ENCODE measurements around the gene GAL3ST2.
"Not testable (repeated sequence)": the region's sequence is repeated elsewhere in the genome, so short reads cannot be mapped to it uniquely, and the experiment has no call there.

Gene GAL3ST2

DNA sequence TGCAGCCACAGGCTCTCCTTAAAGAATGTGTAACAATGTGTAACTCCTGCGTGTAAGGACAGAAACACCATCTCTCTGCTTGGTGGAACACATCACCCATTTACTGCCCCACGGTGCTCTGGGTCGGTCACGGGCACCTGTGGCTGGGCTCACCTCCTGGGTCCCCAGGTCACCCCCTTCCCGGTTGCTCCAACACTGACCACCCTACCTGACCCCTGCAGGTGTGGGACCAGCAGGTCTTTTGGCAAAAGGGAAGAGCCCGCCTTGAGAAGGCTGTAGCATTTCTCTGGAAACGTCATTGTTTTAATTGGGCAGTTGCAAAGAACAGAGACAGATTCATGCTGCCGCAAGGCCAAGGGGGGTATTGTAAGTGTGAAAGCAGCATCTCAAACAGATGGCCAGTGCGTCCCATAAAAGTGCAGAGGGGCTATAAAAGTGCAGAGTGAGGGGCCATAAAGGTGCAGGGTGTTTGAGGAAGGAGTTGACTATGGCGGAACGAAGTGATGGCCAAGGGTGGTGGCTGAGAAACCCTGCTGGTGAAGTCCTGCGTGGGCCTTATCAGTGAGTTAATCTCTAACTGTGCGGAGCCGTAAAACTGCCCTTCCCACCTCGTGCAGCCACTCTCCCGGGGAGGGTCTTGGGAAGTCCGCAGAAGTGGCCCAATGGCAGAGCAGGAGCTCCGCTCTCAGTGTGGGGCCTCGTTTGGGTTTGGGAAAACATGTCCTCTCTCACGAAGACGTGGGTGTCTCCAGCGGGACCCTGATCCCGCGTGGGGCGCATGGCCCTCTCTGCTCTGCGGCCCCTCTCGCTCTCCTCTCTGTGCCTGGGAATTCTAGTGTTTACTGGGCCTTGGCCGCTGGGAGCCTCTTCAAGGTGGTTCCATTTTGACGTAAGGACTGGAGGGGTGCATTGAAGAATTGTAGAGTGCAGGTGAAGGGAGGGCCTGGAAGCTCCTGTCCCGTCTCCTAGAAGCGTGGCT is 18.7 kb downstream of the GAL3ST2 start:
- DNase-seq: peak in 1 of 2 experiments; percentile 1

DNA sequence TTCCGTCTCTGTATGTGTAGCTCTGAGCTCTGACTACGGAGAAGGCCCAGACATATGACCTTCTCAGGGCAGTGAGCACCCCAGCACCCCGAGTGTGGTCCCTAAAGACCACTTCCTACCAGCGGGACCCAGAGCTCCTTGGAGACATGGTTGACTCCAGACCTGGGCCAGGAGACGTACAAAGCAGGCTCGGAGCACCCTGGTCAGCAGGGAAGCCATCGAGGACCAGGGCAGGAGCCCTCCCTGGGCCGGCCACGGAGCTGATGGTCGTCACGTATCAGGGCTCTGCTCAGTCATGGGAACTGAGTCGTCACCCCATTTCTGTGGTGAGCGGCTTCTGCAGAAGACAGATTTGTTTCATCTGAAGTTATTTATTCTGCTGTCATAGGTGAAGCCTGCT is 19.6 kb downstream of the GAL3ST2 start:
- DNase-seq: peak in 1 of 2 experiments; percentile 2

DNA sequence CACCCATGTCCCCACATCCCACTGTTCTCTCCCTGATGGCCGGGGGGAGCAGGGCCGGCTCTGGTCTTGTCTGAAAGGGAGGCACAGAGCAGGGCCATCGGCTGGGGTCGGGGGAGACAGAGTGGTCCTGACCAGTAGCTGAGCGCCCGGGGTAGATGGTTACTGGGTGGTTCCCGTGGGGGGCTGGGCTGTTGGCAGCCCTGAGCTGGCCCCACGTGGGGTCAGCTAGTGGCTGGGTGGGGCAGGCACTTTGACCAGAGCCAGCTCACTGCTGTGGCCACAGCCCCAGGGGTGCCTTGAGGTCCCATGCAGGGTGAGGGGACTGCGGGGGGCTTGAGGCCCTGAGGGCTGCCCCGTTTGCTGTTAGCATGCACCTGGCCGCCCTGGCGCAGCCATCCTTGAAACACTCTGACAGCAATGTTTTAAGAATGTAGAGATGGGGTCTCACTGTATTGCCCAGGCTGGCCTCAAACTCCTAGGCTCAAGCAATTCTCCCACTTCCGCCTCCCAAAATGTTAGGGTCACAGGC is 20.1 kb downstream of the GAL3ST2 start:
- peak in 1 of 2 experiments; percentile 2 for DNase-seq

DNA sequence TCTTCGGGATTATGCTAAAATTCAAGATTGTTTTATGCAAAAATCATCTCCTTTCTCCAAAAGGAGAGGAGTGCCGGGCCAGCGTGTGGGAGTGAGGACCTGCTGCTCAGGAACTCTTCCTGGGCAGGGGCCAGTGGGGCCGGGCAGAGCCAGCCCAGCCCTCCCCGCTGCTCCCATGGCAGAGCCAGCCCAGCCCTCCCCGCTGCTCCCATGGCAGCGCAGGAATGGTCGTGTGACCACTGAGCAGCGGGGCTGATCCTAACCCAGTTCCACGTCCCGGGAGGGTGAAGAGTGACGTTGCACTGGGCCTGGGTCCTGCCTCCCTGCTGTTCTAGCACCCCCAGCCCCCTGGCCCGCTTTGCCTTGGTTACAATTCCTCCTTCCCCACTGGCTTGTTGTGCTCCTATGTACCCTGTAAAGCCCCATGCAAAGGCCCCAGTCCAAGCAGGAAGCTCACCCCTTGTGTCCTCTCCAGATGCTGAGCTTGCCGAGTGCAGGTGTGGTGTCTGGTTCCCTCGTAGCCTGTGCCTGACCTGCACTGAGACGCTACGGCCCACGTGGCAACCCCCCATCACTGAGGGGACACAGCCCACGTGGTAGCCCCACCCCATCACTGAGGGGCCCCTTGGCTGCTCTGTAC is 20.9 kb downstream of the GAL3ST2 start:
- DNase-seq: no peak

DNA sequence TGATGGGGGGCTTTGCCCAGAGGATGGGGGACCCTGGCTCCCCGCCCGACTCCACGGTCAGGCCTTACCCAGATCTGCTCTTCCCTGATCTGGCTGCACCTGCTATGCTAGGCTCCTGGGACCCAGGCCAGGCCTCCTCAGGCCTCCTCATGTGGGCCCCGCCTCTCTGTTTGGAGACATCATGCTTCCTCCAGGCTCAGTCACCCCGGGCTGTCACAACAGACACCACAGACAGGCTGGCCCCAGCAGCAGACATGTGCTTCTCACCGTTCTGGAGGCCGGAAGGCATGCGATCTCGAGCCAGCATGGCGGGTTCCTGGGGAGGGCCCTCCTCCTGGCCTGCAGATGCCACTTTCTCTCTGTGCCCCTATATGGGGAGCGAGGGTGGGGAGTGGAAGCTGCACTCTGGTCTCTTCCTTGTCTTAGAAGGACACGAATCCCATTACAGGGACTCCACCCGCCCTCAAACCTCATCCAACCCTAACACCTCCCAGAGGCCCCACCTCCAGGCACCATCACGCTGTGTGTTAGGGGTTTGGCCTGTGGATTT is 21.5 kb downstream of the GAL3ST2 start:
- DNase-seq: peak in 1 of 2 experiments; percentile 2

DNA sequence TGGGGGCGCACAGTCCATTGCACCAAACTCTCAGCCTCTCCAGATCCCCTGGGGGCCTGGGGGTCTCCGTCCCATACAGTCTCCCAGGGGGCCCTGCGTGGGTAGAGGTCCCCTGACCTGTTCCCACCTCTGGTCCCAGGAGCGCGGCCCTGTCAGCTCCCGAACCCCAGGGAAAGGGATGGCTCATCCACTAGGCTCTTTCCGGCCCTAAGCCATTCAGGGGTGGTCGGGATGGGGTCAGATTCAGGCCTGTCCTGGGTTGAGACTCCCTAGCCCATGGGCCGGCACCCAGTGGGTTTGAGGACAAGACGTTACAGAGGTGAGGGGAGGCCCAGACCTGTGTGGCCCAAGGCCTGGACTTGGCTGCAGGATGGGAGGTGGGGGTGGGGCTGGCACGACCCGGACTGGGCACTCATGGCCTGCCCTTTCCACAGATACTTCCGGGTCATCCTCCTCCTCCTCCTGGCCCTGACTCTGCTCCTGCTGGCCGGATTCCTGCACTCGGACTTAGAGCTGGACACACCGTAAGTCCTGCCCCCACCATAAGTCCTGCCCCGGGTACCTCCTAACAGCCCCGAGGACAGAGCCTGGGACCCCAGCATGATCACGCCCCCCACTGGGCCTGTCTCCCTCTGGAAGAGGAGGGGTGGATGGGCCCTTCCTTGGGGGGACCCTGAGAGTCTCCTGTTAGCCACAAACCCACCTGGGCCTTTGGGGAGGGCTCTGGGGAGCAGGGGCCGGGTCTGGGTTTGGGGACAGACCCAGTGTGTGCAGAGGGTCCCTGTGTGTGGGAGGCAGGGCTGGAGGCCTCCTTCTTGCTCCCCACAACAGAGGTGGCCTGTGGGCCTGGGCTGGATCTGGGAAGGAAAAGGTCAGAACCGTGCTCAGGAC is 22.3 kb downstream of the GAL3ST2 start:
- peak in 1 of 2 experiments; percentile 2 for DNase-seq

DNA sequence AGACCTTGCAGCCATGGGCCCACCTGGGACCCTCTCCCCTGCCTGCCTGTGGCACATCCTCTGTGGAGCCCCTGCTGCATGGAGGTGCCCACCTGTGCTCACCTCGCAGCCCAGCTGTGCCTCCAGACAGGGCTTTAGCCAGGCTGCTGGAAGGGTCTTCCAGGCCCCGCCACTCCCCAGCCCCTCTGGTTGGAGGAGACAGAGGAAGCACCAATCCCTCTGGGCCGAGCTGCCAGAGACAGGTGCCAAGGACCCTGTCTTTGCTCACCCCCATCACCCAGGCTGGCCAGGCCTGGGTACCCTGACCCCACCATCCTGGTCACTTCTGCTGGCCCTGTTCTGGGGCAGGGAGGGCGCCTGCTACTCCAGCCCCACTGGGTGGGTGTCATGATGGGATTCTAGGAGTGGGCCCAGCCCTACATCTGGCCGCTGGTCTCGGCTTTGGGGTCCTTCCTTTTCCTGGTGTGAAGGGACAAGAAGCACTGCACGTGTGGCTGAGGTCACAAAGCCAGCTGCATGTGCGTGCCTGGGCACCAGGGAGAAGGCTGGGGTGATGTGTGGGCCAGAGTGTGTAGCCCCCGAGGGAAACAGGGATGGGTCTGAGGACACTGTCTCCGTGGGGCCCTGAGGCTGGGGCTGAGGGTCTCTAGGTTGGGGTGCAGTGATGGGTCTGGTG is 23.0 kb downstream of the GAL3ST2 start:
- peak in 1 of 2 experiments; percentile 2 for DNase-seq

DNA sequence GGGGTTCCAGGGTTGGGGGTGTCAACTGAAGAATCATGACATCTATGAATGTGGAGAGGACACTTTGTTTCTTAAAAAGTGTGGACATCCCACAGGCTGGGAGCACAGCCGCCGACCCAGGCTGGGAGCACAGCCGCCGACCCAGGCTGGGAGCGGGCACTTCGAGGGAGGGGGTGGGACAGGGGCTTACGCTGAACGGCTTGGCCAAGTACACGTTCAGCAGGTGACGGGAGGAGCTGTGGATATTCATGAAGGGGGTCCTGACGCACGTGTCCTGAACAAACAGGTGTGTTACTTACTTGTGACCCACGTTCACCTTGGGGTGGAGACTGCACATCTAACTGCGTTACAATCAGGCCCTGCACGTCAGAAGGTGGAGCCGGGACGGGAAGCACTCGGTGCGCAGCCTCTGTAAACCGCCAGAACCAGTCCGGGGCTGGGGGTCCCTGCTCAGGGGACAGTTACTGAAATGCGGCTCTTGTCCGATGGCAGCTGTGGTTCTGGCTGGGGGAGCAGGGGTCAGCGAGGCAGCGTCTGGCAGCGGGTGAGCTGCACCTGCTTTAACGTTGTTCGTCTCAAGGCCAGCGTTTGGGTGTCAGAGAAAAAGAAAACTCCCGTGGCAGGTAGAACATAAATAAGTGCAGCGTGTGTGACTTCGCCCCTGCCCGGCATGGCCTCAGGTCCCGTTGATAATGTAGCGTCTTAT is 23.7 kb downstream of the GAL3ST2 start:
- DNase-seq: peak in 1 of 2 experiments; percentile 2

DNA sequence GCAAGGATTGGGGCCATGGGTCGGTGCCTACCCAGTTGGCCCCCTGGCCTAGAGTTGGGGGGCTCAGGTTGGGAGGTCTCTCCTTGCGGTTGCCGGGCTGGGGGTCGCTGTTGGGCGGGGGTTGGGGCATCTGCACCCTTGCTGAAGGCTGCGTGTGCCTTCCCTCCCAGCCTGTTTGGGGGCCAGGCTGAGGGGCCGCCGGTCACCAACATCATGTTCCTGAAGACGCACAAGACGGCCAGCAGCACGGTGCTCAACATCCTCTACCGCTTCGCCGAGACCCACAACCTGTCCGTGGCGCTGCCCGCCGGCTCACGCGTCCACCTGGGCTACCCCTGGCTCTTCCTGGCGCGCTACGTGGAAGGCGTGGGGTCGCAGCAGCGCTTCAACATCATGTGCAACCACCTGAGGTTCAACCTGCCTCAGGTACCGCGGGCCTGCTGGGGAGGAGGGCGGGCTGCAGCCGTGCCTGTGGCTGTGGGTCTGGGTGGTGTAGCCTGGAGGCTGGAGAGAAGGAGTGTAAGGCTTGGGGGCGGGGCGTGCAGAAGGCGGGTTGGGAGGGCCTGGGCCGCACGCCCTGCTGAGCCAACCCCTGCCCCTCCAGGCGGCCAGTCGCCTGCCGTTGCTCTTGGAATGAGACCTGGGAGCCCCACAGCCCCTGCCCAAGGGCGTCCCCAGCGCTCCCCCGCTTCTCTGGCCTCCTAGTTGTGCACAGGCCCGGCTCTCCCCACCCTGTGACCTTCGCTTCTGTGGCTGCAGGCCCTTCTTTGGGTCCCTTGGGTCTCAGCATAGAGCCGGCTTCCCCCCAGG is 25.2 kb downstream of the GAL3ST2 start:
- peak in 1 of 2 experiments; percentile 1 for DNase-seq

DNA sequence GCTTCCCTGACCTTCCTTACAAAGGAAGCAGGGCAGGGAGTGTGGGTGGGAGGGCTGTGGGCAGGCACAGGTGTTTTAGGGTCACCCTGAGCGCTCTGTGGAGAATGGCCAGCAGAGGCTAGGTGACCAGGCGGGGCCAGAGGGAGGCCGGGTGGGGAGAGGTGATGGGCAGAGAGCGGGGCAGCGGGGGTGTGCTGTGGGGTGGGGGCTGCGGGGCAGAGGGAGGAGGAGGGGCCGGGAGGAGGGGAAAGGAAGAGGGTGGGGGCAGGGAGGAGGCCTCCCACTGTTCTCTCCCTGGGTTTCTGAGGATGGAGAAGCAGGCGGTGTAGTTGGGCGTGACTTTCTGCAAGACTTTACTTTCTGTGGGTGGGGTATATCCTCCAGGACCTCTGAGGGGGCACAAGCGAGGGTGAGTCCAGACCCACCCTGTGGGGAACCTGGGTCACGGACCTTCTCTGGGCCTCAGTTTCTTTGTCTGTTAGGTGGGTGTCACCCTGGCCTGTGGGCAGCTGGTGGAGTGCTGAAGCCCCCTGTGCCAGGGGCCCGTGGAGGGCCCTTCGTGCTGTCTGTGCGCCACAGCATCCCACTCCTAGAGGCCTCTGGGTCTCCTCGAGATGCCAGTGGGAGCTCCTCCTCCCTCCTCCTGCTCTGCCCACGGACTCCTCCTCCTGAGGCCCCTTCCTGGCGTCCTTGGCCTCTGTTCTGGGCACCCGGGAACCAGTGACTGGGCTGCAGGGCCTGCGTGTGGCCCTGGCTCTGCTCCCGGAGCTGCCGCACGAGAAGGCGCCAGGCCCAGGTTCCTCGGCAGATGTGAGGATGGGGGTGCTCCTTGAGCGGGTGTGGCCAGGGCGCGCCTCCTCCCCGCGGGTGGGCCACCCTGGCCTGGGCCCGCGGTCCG is 26.0 kb downstream of the GAL3ST2 start:
- no peak for DNase-seq

DNA sequence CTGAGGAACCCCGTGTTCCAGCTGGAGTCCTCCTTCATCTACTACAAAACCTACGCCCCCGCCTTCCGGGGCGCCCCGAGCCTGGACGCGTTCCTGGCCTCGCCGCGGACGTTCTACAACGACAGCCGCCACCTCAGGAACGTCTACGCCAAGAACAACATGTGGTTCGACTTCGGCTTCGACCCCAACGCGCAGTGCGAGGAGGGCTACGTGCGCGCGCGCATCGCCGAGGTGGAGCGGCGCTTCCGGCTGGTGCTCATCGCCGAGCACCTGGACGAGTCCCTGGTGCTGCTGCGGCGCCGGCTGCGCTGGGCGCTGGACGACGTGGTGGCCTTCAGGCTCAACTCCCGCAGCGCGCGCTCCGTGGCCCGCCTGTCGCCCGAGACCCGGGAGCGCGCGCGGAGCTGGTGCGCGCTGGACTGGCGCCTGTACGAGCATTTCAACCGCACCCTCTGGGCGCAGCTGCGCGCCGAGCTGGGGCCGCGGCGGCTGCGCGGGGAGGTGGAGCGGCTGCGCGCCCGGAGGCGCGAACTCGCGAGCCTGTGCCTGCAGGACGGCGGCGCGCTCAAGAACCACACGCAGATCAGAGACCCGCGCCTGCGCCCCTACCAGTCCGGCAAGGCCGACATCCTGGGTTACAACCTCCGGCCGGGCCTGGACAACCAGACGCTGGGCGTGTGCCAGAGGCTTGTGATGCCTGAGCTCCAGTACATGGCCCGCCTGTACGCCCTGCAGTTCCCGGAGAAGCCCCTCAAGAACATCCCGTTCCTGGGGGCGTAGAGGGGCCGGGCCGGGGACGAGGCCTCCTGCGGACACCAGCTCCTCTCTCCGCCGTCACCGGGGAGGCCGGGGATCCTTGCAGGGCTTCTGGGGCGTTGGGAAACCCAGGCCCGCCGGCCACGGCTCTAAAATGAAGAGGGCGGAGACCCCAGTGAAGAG is 27.0 kb downstream of the GAL3ST2 start:
- peak; percentile 56 to 59 for DNase-seq

DNA sequence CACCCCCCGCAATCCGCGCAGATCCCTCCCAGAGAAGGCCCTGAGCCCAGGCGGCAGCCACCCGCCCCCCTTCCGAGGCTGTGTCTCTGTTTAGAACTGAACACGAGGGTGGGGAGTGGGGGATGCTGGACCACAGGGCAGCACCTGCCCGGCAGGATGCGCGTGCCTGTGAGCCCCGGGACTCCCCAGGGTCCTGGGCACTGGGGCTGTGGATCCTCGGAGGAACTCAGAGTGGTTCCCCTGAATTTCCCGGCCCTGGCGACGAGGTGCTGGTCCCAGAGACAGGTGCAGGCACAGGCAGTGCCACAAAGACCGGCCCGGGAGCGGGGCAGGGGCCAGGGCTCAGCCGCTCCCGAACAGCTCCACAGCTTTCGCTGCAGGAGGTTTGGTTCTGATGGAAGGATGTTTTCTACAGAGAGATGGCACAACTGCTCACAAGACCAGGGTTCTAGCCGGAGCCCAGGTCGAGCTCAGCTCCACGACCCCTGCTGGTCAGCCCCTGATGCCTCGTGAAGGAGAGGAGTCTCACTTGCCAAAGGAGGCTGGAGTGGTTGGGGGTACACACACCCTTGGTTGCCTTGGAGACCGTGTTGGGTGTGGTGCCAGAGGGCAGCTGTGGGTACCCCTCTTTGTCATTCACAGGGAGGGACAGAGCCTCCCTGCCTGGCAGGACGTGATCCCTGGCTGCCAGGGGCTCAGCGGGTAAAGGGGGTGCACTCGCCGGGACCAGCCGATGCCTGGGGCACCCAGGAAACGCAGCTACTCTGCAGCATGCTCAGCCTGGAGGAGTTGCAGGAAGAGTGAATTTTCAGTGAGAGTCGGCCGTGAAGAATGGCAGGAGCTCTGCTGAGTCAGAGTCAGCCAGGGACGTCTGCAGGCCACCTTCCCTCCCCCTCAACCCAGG is 28.0 kb downstream of the GAL3ST2 start:
- peak; percentile 28 to 44 for DNase-seq

DNA sequence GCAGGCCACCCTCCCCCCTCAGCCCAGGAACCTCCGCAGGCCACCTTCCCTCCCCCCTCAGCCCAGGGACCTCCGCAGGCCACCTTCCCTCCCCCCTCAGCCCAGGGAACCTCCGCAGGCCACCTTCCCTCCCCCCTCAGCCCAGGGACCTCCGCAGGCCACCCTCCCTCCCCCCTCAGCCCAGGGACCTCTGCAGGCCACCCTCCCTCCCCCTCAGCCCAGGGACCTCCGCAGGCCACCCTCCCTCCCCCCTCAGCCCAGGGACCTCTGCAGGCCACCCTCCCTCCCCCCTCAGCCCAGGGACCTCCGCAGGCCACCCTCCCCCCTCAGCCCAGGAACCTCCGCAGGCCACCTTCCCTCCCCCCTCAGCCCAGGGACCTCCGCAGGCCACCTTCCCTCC is 29.6 kb downstream of the GAL3ST2 start:
- not testable (repeated sequence) for DNase-seq

DNA sequence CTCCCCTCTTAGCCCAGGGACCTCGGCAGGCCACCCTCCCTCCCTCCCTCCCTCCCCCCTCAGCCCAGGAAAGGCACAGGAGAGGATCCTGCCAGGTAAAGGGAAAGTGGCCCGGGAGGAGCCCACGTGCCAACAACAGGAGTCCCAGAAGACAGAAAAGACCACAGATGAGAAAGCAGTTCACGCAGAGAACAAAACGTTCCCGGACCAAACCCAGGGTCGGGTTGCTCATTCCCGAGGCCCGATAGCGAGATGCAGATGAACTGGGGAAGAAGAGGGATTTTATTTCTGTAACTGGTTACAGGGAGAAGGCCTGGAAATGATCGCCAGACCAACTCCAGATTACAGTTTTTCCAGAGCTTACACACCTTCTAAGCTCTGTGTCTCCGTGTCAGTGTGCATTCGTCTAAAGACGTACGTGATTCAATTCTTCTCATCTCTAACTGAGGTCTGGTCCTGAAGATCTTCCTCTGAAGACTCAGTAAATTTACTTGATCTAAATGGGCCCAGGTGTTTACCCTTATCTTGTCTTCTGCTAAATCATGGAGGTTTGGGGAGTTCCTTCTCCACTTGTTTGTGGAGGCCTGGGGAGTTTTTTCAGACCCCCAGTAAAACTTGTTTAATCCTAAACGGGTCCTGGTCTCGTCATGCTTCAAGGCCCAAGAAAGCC is 31.6 kb downstream of the GAL3ST2 start:
- no peak for DNase-seq

DNA sequence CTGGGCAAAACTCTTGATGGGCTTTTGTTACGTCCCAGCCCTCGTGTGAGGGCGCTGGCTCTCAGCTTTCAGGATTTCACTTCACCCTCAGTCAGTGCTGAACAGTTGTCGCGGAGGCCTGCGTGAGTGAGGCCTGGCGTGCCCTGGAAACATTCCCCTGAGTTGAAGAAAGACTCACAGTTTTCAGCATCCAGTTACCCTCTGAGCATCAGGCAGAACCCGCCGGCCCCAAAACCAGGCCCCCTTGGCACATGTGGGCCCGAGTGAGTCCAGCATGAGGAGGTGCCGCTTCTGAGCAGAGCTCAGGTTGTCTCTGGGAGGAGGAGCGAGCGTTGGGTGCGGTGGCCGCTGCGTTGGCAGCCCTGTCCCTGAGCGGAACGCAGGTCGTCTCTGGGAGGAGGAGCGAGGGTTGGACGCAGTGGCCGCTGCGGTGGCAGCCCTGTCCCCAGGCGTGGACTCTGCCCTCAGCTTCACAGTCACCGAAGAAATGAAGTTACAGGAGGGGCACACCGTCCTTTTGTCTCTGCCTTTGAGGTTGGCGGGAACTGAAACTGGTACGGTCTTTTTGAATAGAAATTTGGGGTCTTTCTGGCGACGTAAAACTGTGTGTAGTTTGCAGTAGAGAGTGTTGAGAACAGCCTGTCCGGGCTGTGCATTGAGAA is 32.2 kb downstream of the GAL3ST2 start, which contains the start of gene NEU4:
NEU4 (plus strand) TSS at position 473 of the 662 bp plus-strand sequence. CDS start 5,292 bp downstream, outside the sequence.
- no peak for DNase-seq

Measured in activated CD4-positive, alpha-beta T cell treated with anti-CD3 and anti-CD28 coated beads, Interleukin-2, amount 50 U/mL, for 48 hours (primary cell).